ENCODE data around the gene CFAP61.

- TF ChIP-seq CTCF (conservative IDR thresholded peaks at IDR 0.05) (no peak), ZFX (IDR thresholded peaks at IDR 0.05) (no peak)
These were observed 115.4 kb downstream of the CFAP61 start for GRCh38 chr20:20167698-20168097.

All from C4-2B (cell line).